Measurements from ENCODE around the gene SLC38A1. TPM values are rescaled to one million over a fixed set of nuclear protein-coding genes. Genes with fewer than 3 reads are reported as not detected.

The SLC38A1 gene
- total RNA-seq, 1 donor from 2014 or later, result 58.5 TPM

DNA sequence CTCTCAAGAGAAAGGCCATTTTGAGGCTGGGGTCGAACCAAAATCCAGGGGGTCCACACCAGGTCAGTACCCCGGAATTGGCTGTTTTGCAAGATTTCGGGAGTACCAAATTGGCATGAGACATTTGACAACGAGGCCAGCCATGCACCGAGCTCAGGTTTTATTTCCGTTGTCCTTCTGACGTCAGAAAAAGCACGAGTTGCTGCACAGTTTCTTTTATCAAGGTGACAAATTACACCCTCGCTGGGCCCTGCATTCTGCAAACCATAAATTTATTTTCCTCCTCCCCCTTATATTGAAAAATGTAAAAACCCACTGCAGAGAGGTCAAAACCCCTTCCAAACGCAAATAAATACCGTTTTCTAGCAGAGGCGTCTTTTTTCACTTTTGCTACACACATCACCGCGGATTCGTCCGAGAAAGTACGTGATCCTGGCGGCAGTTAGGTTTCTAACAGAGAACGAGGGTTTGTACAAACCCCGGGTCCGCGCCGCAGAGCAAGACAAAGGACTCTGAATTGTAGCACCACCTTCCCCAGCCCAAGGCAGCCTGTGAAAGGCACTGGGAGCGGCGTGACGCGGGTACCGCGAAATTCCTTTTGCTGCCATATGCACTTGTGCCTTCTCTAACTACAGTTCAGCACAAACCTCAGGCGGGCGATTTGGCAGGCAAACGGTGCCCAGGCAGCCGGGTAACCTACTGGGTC lies 1.8 kb downstream of the SLC38A1 start:
- no peak for TF ChIP-seq CTCF (IDR thresholded peaks at IDR 0.05)
- Histone ChIP-seq H3K9me3 (no peaks in the 10 kb centered on the region), H3K4me1 (peaks cover 16% of the 10 kb centered on the region), H3K4me3 (peak overlapping the region; percentile 67), H3K36me3 (no peaks in the 10 kb centered on the region), H3K27ac (peak overlapping the region; percentile 89), H3K27me3 (peaks cover 17% of the 10 kb centered on the region)
- intact Hi-C loops (cut with DNase I), result no loop called here
- peak; percentile 19 for ATAC-seq
- DNase-seq, result peak; percentile 79

DNA sequence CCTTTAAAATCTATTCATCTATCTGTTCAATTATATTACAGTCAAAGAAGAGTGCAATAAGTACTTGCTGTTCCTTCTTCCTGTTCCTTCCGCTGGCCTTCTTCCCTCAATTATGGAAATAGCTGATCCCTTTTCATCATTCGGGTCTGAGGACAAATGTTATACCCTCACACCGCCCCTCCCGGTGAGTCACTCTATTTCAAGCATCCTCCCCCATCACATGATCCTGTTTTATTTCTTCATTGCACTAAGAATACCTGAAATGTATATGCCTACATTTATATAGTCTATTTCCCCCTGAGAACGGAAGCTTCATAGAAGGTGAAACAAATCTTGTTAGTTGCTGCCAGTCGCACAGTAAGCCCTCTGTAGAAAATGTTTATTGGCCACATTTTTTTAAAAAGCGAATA lies 2.5 kb downstream of the SLC38A1 start:
- intact Hi-C loops (cut with DNase I), result no loop called here
- H3K9me3 ChIP-seq, result no peaks in the 10 kb centered on the region
- H3K4me1 ChIP-seq, result peaks cover 16% of the 10 kb centered on the region
- no peak for ATAC-seq
- H3K27me3 ChIP-seq, result peaks cover 17% of the 10 kb centered on the region
- H3K36me3 ChIP-seq, result no peaks in the 10 kb centered on the region
- TF ChIP-seq CTCF (IDR thresholded peaks at IDR 0.05), result no peak
- DNase-seq, result no peak
- H3K27ac ChIP-seq, result no peak overlapping the region
- H3K4me3 ChIP-seq, result peak overlapping the region; percentile 67

DNA sequence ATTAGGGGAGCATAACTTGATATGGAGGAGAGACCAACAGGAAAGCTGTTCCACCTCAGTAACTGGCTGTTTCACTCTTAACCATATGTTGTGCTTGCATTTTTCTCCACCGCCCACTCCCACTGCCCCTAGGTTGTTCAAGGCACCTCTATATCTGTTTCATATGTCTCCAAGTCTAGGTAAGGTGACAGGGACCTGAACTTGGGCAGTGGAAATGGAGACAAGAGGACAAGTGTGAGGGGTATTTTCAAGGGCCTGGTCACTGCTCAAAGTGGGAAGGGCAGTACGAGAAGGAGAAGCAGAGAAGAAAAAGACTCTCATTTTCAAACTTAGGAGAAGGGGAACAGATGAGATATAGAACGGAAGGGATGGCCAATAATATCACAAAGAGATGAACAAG lies 3.1 kb downstream of the SLC38A1 start:
- peaks cover 21% of the 10 kb centered on the region for H3K4me1 ChIP-seq
- no peaks in the 10 kb centered on the region for H3K36me3 ChIP-seq
- ATAC-seq (no peak), DNase-seq (no peak)
- intact Hi-C loops (cut with DNase I), result no loop called here
- TF ChIP-seq CTCF (IDR thresholded peaks at IDR 0.05), result no peak
- H3K27me3 ChIP-seq, result peaks cover 17% of the 10 kb centered on the region
- no peaks in the 10 kb centered on the region for H3K9me3 ChIP-seq
- H3K27ac ChIP-seq, result no peak overlapping the region
- H3K4me3 ChIP-seq, result peak overlapping the region; percentile 67

DNA sequence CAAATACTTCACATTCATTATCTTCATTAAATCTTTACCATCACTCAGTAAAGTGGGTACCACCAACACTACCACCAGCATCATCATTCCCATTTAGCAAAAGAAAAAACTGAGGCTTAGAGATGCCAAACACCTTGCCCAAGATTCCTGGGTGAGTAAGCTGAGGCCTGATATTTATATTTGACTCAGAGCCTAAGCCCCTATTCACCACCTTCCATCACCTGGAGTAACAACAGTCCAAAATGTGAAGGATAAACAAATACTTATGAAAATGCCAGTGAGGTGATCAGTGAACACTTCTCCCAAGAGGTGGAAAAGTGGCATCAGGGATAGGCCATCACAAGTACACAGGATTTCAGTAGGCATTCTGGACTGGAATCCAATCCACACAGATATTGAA lies 3.7 kb downstream of the SLC38A1 start:
- H3K4me1 ChIP-seq, result peaks cover 23% of the 10 kb centered on the region
- no peak for DNase-seq
- H3K27me3 ChIP-seq, result peaks cover 17% of the 10 kb centered on the region
- H3K9me3 ChIP-seq, result no peaks in the 10 kb centered on the region
- ATAC-seq, result no peak
- H3K4me3 ChIP-seq, result no peak overlapping the region
- no peak for TF ChIP-seq CTCF (IDR thresholded peaks at IDR 0.05)
- intact Hi-C loops (cut with DNase I), result no loop called here
- H3K27ac ChIP-seq, result no peak overlapping the region
- no peaks in the 10 kb centered on the region for H3K36me3 ChIP-seq

- intact Hi-C loops (cut with DNase I), result no loop called here
- TF ChIP-seq CTCF (IDR thresholded peaks at IDR 0.05), result no peak
- H3K9me3 ChIP-seq, result no peaks in the 10 kb centered on the region
- H3K4me3 ChIP-seq, result no peak overlapping the region
- no peak overlapping the region for H3K27ac ChIP-seq
- peaks cover 23% of the 10 kb centered on the region for H3K4me1 ChIP-seq
- H3K36me3 ChIP-seq, result no peaks in the 10 kb centered on the region
- ATAC-seq (no peak), DNase-seq (no peak)
- H3K27me3 ChIP-seq, result peaks cover 15% of the 10 kb centered on the region
Measured at GRCh38 chr12:46264057-46264456, 4.8 kb downstream of the SLC38A1 start.
